ENCODE results near the gene RIMBP2.

Gene RIMBP2

DNA sequence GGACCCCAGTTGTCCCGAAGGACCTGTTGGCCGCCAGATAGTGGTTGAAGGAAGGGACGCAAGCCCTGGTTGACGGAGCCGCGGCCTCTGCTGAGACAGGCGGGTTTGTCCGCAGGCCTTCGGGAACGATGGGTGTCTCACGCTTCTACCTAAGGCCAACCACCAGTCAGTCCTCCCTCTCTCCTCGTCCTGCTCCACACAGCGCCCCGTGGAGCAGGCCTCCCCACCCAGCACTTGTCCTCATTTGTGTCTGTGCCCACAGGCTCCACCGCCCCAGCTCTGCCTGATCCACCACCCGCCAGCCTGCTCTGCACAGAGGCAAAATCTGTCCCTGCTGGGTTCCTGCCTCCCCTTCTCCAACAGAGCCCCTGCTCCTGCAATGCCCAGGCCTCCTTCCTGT, 41.0 kb downstream of the RIMBP2 start:
- no peak for DNase-seq

DNA sequence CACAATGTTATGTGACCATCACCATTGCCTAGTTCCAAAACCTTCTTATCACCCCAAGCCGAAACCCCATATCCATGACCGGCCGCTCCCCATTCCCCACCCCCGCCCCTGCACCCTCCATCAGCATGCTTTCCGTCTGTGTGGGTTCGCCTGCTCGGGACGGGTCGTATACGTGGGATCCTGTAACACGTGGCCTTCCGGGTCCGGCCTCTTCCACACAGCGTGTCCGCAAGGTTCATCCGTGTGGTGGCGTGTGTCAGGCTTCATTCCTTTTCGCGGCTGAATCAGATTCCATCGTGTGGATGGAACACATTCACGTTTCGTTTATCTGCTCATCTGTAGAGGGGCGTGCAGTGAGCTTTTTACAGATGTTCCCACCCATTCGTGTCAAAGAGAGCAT, 41.4 kb downstream of the RIMBP2 start:
- DNase-seq: no peak

DNA sequence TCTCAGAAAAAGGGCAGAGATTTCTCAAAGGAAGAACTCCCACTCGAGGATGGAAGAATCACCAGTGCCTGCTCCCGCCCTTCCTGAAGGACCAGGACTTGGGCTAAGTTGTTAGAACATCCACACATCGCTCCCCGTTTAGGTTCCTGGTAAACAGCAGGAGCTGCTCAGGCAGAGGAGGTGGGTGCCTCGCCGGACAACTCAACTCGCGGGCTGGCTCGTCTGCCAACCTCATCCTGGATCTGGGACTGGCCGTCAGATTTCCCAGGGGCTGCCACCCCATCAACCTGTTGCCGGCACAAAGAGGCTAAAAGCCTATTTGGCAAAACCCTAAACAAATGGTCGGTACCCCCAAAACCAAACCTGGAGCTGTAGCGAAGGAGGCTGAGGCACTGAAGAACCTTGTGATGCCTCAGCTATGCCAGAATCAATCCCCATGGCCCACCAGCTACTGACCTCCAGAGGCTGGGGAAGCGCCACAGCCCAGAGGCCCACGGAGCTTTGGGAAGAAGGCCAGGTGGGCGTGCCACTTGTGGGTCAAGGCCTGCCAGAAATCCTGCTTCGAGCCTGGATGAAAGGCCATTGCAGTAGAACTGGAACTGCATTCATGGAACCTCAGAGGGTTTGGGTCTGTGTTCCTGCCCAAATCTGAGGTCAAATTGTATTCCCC, 42.9 kb downstream of the RIMBP2 start:
- DNase-seq: no peak

DNA sequence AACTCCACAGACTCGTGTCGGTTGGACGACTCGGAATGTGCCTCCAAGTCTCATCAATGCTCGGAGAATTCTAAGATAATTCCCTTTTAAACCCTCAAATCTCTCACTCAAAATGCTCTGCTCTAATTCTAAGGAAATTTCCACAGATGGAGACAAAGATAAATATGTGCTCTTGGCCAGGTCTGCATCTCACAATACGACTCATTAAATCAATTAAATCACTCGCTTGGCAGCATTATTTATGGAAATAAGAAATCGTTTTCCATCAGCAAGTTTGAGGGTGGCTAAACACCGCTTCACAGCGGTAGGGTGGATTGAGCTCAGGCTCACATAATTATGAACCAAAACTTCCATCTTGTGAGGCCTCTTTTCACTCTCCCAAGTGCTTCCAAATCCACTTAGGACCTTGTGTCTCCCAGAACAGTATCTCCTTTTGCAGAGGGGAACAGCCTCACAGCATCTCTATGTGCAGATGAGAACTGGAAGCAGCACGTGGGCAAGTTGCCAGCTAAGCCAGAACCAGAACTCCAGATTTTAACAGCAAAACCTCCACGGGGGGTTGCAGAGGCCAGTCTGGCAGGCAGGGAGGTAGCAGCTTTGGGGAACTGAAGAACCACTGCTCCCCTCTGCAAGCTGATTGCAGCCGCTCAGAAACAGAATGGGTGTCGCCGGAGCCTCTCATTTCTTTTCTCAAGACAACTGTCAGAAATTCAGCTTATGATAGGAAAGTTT, 43.8 kb downstream of the RIMBP2 start:
- DNase-seq: peak; percentile 19

DNA sequence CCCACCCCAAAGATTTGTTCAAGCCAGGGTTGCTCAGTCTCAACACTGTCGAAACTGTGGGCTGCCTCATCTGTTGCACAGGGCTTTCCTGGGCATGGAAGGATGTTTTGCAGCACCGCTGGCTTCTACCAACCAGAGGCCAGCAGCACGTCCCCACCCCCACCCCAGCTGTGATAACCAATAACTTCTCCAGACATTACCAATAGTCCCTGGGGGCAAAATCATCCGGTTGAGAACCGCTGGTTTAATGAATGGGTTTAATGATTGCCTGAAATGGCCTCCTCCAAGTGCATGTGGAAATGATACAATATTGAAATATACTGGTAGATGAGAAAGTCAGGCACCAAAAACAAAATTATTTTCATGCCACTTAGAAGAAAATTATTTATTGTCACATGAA, 44.5 kb downstream of the RIMBP2 start:
- no peak for DNase-seq

DNA sequence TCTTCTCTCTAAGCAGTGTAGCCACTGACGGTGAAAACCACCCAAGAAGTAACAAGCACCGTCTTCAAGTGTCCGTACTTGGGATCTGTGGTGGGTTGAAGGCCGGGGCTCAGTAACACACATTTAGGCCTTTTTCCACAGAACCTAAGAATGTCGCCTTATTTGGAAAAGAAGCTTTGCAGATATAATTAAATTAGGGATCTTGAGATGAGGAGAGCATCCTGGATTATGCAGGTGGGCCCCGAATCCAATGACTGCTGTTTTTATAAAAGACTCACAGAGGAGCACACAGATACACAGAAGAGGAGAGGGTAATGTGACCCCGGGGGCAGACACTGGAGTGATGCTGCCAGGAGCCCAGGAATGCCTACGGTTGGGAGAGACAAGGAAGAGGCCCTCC, 46.3 kb downstream of the RIMBP2 start:
- DNase-seq: no peak

DNA sequence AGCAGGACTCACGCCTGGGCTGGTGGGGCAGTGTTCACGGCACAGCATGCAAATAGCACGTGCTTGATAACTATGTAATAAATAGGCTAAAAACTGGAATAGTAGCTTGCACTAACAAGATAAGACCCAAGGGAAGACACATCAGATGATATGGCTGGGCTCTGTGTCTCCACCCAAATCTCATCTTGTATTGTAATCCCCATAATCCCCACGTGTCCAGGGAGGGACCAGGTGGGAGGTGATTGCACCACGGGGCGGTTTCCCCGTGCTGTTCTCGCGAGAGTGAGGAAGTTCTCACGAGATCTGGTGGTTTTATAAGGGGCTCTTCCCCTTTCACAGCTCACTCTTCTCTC, 46.9 kb downstream of the RIMBP2 start:
- no peak for DNase-seq

DNA sequence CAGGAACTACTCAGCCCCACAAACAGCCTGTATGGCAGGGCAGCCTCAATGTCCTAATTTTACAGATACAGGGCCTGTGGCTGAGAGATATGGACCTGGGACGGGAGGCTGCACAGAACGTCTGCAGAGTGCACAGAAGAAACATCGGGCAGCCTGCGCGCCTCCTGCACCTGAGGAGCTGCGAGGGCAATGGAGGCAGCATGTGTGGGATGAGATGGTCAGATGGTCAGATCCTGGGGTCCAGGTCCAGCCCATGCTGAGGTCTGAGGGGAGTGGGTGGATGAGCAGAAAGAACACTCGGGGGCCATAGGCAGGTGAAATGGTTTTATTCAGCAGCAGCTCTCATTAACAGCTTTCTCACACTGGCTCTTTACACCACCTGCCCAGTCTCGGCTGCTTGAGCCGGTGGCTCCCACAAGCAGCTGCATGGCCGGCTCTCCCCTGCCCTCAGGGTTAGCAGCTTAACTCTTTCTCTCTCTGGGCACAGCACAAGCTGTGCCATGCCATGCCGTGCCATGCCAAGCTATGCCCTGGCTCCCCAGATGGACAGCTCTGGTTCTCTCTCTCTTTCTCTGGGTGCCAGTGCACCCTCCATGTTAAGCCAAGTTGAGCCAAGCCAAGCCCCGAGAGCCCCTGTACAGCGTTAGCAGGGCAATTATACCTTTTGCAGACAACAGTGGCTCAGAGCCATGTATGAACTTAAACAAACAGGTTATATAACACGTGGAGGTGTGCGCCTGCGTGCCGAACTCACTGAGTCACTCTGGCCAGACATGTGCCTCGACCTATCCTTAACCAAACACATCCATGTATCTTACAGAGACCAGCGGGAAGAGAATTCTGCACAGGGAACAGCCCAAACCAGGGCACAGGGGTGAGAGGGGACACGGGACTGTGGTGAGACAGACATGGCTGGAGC, 47.6 kb downstream of the RIMBP2 start:
- DNase-seq: no peak

DNA sequence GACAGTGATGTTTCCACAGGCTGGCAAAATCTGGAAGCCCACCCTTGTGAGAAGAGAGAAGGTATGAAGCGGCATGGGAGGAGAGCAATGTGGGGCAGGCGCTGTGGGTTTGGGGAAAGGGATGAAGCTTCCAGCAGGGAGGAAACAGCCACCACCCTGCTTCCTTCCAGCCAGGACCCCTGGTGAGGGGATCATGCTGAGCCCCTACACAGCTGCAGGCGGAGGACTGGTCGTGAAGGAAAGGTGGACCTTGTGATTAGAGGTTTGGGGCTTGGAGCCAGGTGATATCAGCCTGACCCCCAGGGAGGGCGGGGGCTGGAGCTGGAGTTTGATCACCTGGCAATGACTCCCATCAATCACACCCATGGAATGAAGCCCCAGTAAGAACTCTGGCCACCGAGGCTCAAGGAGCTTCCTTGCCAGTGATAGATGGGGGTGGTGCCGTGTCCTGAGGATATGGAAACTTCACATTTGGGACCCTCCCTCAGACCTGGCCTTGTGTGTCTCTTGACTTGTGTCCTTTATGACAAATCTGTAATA, 48.6 kb downstream of the RIMBP2 start:
- no peak for DNase-seq

DNA sequence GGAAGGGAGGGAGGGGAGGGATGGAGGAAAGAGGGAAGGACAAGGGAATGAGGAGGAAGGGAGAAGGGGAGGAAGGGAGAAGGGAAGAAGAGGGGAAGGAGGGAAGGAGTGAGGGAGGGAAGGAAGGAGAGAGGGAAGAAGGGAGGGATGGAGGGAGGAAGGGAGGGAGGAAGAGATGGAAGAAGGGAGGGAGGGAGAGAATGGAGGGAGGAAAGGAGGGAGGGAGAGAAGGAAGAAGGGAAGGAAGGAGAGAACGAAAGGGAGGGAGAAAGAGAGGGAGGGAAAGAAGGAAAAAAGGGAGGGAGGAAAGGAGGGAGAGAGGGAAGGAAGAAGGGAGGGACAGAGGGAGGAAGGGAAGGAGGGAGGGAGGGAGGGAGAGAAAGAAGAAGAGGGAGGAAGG, 49.5 kb downstream of the RIMBP2 start:
- no peak for DNase-seq

DNA sequence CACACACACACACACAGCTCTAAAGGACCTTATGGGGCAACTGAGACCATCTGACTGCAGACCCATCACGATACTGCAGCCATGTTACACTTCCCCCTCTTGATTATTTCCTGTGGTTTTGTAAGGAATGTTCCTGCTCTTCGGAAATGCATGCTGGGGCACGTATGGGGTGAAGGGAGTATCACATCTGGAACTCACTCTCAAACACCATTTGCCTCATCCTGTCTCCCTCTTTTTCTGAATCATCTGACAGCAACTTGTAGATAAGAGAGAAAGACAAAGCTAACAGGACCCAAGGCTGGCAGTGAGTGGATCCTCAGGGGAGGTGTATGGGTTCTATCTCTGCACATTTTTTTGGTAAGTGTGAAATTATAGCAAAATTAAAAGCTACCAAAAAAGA, 50.3 kb downstream of the RIMBP2 start:
- DNase-seq: no peak

DNA sequence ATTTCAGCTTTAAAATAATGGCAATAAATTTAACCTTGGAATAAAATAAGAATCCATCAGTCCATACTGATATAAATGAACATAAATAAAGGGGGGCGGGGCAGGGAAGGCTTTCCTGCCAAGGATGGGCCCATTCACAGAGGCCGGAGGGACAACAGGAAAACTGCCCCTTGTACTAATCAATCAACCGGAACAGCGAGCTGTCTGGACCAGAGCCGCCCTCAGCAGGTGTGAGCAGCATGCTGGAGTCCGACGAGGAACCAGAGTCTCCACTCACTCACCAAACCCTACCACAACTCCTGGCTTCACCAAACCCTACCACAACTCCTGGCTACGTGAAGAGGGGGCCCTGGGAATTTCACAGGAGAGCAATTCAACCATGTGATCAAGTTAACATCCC, 51.3 kb downstream of the RIMBP2 start:
- no peak for DNase-seq

DNA sequence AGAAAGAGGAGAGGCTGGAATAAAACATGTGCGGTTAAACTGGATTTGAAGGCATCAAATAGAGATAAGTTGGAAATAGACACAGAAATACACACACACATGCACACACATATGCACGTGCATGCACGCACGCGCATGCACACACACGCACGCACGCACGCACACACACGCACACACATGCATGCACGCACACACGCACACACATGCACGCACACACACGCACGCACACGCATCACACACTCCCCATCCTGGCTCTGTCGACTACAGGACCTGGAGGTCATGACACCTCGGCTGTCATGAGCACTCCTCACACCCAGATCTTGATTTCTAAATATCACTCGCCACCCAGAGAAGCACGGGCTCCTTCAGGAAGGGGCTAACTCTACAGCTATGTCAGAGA, 51.8 kb downstream of the RIMBP2 start:
- no peak for DNase-seq

DNA sequence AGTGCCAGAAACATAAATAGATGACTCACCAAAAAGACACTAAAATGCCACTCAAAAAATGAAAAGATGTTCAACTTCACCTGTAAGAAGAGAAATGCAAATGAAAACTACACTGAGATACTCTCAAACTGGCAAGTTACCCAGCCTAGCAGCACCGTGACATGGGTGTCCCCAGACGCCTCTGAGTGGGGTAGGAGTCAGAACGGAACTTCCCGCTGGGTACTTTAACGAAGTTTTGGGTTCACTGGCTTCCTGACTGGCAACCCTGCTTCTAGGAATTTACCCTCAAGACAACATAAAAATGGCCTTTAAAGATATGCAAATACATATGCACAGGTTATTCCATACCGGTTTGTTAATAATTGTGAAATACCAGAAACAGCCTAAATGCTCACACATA, 52.6 kb downstream of the RIMBP2 start:
- DNase-seq: no peak

DNA sequence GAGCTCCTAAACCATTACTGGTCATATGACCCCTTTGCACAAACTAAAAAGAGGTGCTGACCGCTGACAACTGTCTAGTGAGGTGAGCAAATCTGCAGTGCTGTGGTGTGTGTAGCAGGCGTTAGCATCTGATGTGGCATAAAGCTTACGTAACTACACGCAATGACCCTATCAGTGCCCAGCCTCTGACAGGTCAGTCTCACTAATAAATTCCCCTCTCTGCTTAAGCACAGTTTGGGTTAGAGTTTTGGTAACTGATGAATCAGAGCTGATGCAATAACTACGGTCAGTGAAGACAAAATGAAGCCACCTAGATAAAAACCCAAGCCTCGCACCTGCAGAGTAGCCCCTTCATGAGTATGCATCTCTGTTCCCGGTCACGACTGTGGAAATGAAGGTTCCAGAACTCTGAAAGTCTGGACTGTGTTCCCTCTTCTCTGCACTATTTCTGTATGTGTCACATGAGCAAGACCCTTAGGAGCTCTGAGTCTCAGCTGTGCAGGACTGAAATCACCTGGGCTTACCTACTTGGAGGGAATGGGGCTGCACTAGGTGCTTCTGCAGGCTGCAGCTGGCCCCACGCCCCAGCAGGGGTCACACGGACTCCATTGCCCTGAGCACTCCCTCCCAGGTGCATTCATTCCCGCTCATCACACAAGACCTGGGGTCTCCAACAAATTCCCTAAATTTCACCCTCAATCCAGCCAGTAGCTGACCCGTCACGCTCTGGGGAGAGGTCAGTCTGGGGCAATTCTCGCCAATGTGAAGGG, 54.4 kb downstream of the RIMBP2 start:
- DNase-seq: no peak

DNA sequence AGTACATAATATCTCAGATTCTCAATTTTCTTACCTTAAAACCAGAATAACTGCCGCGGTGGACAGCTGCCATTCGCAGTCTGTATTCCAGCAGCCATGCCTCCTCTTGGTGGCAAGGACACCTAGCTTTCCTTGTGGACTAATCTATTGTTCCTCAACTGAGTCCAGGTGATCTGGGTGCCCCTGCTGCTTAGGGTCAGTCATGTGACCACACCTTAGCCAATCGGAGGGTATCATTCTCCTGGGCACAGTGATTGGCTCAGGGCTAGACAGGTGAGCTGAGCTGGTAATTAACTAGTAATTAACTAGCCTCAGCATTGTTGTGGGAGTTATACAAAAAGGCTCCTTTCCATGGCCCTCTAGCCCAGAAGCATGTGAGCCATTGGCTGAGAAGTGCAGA, 55.0 kb downstream of the RIMBP2 start:
- DNase-seq: no peak

DNA sequence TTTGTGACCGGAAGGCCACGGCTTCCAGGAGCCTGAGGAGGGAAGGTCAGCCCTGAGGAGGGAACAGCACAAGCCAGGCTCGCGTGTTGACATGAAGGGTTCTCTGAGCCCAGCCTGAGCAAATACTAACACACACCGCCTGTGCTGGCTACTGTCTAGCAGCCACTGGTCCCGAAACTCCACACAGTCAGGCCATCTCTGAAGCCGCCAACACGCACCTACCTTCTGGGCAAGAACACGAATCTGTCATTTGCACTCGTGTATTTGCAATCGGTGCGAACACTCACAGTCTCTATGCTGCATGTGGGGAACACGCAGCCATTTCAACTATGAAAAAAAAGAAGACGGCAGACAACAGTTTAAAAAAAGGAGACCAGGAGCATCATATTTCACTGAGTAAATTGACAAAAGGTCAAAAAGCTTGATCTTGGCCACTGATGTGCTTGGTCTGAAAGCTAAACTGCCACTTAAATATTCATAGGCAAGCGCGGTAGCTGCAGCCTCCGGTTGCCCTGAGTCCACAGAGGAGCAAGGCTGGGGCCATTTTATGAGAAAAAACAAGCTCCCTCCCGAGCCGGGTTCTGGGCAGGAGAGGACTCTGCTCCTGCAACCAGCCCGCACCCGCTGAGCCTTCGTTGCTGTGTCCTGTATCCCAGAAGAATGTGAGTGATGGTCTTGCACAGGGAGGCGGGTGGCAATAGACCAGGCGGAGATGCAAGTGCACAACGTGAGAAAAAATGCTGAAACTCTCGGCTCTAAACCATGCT, 57.8 kb downstream of the RIMBP2 start:
- DNase-seq: no peak

DNA sequence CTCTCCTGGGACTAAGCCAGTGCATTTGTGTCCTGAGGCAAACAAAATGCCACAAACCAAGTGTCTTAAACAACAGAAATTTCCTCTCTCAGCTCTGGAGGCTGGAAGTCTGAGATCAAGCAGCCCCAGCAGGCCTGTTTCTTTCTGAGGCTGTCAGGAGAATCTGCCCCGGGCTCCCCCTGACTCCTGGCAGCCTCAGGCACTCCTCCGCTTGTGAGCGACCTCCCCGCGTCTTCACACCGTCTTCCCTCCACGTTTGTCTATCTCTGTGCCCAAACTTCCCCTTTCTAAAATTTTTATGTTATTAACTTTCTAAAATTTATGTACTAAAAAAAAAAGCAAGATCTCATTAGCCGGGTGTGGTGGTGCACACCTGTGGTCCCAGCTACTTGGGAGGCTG, 59.7 kb downstream of the RIMBP2 start:
- no peak for DNase-seq

DNA sequence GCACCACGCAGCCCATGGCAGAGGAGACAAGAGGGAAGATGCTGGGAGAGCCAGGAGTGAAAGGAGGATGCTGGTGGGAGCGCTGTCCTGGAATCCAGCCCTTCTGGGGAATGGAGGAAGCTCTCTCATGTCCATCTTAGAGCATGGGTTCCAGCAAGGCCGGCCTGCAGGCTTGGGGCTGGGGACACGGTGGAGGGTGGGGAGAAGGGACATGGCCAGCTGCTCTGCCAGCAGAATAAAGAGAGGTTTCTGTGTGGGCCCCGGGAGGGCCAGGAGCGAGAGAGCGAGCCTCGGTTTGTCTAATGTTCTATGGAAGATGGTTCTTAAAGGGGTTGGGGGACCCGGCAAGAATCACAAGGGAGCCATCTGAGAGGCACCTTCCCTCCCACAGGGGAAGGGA, 60.2 kb downstream of the RIMBP2 start:
- DNase-seq: no peak

DNA sequence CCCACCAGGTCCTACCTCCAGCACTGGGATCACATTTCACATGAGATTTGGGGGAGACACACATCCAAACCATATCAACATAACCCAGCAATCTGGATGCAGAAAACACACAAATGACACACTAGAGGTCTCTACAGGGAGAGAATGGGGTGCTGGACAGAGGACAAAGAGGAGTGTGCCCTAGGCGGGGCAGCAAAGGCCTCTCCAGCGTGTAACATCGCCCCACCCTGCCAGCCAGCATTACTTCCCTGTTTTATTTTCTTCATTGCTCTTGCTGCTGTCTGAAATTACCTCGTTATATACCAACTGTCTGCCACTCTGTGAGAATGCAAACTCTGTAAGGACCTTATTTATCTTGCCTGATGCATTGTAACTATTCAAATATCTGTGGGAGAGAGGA, 61.1 kb downstream of the RIMBP2 start:
- DNase-seq: no peak

DNA sequence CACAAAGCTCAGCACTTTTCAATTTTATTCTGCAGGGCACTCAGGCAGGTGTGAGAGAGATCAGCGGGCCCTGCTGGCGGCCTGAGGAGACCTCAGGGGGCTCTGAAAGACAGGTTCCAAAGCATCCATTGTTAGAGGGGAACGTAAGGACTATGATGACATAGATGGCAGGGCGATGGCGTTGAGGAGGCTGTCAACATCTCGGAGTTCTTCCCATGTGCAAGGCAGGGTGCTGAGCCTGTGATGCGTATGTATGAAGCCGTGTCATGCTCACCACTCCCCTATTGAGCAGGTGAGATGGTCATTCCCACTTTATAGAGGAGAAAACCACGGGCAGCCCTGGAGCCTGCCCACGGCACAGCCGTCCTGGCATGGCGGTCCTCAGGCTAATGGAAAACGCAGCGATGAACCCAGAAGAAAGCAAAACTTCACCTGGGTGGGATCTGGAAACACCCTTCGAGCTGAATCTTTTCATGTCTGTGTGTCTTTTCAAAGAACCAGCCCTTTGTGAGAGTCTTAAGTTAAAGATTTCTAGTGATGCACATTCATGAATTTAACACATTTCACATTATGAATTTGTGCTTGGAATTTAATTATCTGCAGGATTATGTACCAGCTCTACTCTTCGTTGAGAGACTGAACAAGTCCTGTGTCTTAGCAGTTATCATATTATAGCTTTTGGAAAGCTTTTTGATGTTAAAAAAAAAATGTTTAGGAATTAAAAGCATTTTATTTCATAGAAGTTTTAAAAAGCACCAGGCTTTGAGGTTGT, 64.7 kb downstream of the RIMBP2 start:
- no peak for DNase-seq

All from DMS79 treated with DMSO at 0.1 percent for 48 hours (cell line).